Right ventricle myocardium inferior (tissue), 1 donor: ENCODE data around the gene SHISAL1. TPM values are rescaled to one million over a fixed set of nuclear protein-coding genes. Genes with fewer than 3 reads are reported as not detected.
A peak's percentile ranks its signal among the peaks of the same experiment; 100 is the strongest.

Experiments
- ATAC-seq: fragments of 200-7000 bp; cut with Tn5 transposase; one replicate; pipeline ENCODE4 v1.9.1; 2020; ENCODE audit warnings: mild to moderate bottlenecking, moderate library complexity
- DNase-seq: peaks from one replicate; pipeline ENCODE4 v3.0.0; 2021; ENCODE audit errors: missing footprints
- intact Hi-C: fragments of 100-400 bp; cut with DNase I; formaldehyde crosslinking; loops from one replicate; pipeline ENCODE4 v1.11.0; 2022
- long read RNA-seq: library from polyadenylated mRNA; unstranded; transcript quantifications from one replicate; pipeline ENCODE4 v2.0.0, GENCODE V29; 2021
- total RNA-seq: library from RNA; stranded (reverse); fragmentation: NEBNext Ultra II Directional; extraction: Animal tissue kit (Norgen Biotek cat#: 25700); gene quantifications from one replicate; pipeline ENCODE4 v1.2.1, GENCODE V29; 2021
- donor health status: DM: no; HTN: yes; CAD: no; lungs with severe emphysema.

Gene SHISAL1
- 1.5 TPM for total RNA-seq
- long read RNA-seq, partial matches to known transcripts, result 0 of 1 reads
- long read RNA-seq, other reads (novel, unspliced or antisense), result 1 of 1 reads

GRCh38 chr22:44312766-44313165, at the start of gene SHISAL1:
Gene SHISAL1, minus strand, starts transcription at chr22:44312951. Its CDS starts 12,006 bp downstream, at chr22:44300945.
- DNase-seq (no peak), ATAC-seq (no peak)
- intact Hi-C loops, result no loop called here

DNA sequence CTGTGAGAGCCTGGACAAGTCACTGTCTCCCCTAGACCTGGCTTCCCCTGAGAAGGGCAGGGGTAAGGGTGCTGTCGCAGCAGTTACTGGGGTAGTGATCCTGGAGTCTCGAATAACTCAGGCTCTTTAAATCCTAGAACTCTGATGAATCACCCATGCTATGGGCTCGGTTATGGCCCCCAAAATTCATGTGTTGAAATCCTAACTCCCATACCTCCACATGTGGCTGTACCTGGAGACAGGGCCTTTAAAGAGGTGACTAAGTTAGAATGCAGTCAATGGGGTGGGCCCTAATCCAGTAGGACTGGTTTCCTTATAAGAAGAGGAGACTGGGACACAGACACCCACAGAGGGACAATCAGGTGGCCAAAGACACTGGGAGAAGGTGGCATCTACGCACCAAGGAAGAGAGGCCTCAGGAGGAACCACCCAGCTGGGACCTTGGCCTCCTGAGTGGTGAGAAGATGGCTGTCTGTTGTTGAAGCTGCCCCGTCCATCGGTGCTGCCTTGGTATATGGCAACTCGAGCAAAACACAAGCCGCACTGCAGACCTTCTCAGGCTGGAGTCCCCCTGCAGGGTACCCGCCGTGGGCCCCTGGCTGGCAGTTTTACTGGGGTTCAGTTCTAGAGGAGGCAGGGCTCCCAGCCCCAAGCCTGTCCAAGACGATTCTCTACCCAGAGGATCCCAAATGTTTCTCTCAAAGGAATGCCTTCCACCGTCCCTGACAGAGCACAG, 48.8 kb upstream of the SHISAL1 start:
- DNase-seq (peak; percentile 23), ATAC-seq (no peak)
- intact Hi-C loops, result loop anchor here (10.0 kb wide), 1 partner anchor 367 kb away; no protein-coding TSS in a partner anchor

GRCh38 chr22:44360668-44361381, 48.1 kb upstream of the SHISAL1 start:
- DNase-seq (peak; percentile 86), ATAC-seq (peak; percentile 49)
- intact Hi-C loops, result loop anchor here (10.0 kb wide), 1 partner anchor 366 kb away; no protein-coding TSS in a partner anchor

DNA sequence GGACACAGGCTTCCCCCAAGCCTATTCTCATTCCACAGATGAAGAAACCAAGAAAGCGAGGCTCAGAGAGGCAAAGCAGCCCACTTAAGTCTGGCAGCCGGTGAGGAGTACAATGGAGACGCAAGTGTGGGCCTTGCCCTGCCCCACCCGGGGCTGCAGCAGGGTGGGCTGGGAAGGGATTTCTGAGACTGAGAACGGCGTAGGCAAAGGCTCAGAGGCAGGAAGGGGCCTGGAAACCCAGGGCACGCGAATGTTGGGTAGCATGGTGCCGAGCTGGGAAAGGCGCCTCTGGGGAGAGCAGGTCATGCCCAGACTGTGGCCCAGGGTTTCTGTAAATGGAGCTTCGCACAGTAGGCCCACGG, 47.5 kb upstream of the SHISAL1 start:
- intact Hi-C loops, result loop anchor here (10.0 kb wide), 1 partner anchor 365 kb away; no protein-coding TSS in a partner anchor
- DNase-seq, result peak; percentile 25
- ATAC-seq, result no peak

GRCh38 chr22:44359496-44360110, 46.9 kb upstream of the SHISAL1 start:
- ATAC-seq (no peak), DNase-seq (peak; percentile 49)
- intact Hi-C loops, result loop anchor here (10.0 kb wide), 1 partner anchor 365 kb away; no protein-coding TSS in a partner anchor

- intact Hi-C loops, result no loop called here
- no peak for ATAC-seq
- DNase-seq, result peak; percentile 53
Observed at GRCh38 chr22:44358709-44359440, 46.1 kb upstream of the SHISAL1 start.

GRCh38 chr22:44357966-44358465, 45.3 kb upstream of the SHISAL1 start:
- ATAC-seq (peak; percentile 62), DNase-seq (peak; percentile 79)
- intact Hi-C loops, result no loop called here

- intact Hi-C loops, result no loop called here
- DNase-seq (no peak), ATAC-seq (no peak)
Observed at GRCh38 chr22:44357296-44357965, 44.7 kb upstream of the SHISAL1 start.

- intact Hi-C loops, result no loop called here
- no peak for DNase-seq
- ATAC-seq, result no peak
Observed at GRCh38 chr22:44355716-44356070, 42.9 kb upstream of the SHISAL1 start.

- intact Hi-C loops, result no loop called here
- ATAC-seq (no peak), DNase-seq (no peak)
Observed at GRCh38 chr22:44354288-44354687, 41.5 kb upstream of the SHISAL1 start.

DNA sequence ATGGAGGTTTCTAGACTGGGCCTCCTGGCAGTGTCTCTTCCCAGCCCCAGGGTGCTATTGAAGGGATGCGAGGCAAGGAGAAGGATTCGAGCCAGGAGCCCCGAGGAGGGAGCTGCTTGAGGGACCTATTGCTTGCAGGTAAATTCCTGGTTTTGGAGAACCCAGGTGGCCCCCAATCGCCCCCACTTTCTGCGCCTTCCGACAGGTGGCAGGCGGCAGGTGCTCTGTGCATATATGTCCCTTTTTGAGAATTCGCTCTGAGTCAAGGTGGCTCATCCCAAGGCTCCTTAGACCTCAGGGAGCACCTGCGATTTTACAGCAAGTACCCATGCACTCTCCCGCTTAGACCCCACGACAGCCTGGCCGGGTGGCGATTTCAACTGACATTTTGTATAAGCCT, 40.3 kb upstream of the SHISAL1 start:
- ATAC-seq (no peak), DNase-seq (no peak)
- intact Hi-C loops, result no loop called here

DNA sequence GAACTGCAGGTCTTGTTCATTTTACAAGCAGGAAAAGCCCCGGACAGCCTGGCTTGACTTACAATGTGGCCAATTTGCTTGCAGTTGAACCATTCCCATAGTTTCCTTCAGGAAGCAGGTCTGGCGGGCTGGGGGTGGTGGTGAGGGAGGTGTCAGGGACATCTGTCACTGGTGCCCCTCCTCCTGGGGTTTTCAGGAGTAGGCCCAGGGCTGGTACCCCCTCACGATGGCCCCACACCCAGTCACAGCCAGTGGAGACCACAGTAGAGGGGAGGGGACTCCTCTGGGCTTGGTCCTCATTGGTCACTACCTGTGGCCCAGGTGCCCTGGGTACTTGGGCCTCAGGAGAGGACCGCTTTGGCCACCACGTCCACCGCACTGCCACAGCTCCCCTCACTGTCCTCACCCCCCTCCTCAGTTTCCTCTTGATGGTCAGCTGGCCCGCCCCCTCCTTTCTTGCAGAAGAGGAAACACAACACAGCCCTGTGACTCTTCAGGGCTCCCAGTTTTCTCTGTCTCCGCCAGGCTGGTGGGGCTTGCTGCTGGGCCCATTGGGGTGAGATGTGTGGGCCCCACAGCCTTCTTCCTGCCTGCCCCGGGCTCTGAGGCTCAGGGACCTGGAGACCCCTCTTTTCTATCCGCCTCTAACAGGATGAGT, 39.8 kb upstream of the SHISAL1 start:
- ATAC-seq (no peak), DNase-seq (peak; percentile 43)
- intact Hi-C loops, result no loop called here

- DNase-seq (no peak), ATAC-seq (no peak)
- intact Hi-C loops, result no loop called here
Observed at GRCh38 chr22:44351685-44352377, 39.1 kb upstream of the SHISAL1 start.

- intact Hi-C loops, result no loop called here
- DNase-seq (no peak), ATAC-seq (no peak)
Observed at GRCh38 chr22:44351037-44351436, 38.3 kb upstream of the SHISAL1 start.

- no peak for DNase-seq
- intact Hi-C loops, result no loop called here
- no peak for ATAC-seq
Observed at GRCh38 chr22:44349594-44349993, 36.8 kb upstream of the SHISAL1 start.

GRCh38 chr22:44348971-44349560, 36.3 kb upstream of the SHISAL1 start:
- ATAC-seq (peak; percentile 33), DNase-seq (no peak)
- intact Hi-C loops, result no loop called here

DNA sequence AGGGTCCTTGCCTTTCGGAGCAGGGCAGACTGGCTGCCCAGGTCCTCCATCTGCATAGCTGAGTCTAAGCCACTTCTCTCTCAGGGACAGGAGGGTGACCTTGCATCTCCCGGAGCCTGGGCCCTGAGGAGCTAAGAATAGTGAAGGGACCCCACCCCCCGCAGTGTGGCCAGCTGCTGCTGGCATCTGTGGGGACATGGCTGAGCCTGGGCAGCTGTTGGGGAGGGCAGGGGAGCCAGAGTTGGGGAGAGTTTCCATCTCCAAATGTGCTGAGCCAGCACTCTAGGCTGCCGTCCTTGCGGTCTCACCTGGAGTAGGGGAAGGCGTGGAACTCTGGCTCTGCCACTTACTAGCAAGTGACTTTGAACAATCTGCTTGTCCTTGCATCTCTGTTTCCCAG, 34.8 kb upstream of the SHISAL1 start:
- DNase-seq (no peak), ATAC-seq (peak; percentile 26)
- intact Hi-C loops, result no loop called here
